HS-27A (cell line): ENCODE data around the gene OSCP1.
A peak's percentile ranks its signal among the peaks of the same experiment; 100 is the strongest.
"Not testable (repeated sequence)": the region's sequence is repeated elsewhere in the genome, so short reads cannot be mapped to it uniquely, and the experiment has no call there.

Experiments used
- DNase-seq: peaks from one replicate; pipeline ENCODE4 v3.0.0-alpha.2; 2012; ENCODE audit warnings: low read depth, missing footprints

Gene OSCP1, protein sequence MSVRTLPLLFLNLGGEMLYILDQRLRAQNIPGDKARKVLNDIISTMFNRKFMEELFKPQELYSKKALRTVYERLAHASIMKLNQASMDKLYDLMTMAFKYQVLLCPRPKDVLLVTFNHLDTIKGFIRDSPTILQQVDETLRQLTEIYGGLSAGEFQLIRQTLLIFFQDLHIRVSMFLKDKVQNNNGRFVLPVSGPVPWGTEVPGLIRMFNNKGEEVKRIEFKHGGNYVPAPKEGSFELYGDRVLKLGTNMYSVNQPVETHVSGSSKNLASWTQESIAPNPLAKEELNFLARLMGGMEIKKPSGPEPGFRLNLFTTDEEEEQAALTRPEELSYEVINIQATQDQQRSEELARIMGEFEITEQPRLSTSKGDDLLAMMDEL

GRCh38 chr1:36450270-36450918 lies at the start of gene OSCP1:
Gene OSCP1, minus strand, starts transcription at chr1:36450451. Its CDS starts 82 bp downstream, at chr1:36450369.
- DNase-seq, result peak; percentile 92

GRCh38 chr1:36497207-36497606 lies 47.0 kb upstream of the OSCP1 start:
- DNase-seq, result no peak

- no peak for DNase-seq
These were observed 44.7 kb upstream of the OSCP1 start for GRCh38 chr1:36494971-36495370.

DNA sequence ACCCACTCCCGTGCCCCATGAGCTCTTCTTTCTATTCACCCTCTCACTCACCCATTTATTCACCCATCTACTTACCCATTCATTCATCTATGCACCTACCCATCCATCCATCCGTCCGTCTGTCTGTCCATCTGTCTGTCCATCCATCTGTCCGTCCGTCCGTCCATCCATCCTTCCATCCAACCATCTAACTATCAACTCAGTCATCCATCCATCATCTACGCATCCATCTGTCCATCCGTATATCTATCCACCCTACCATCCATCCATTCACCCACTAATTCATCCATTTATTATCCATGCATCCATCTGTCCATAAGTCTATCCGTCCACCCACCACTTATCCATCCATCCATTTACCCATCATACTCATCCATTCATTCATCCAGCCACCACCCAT lies 43.3 kb upstream of the OSCP1 start:
- DNase-seq, result no peak

DNA sequence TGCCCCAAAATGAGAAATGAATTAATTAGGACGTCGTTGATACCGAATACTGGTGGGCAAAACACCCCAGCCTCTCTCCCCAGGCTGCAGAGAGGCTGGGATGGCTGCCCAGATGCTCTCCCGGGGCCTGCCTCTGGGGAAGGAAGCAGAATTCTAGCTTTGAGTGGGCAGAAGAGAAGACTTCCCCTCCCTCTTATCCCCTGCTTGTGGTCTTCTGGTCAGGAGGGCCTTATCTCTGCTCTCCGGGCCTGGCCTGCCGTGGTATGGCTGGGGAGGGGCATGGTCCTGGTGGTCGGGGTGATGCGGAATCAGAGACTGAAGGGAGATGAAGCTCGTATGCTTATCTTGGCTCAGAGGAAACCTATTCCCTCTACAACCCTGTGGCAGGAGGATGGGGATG lies 42.2 kb upstream of the OSCP1 start:
- DNase-seq, result no peak

- DNase-seq, result not testable (repeated sequence)
These were observed 39.2 kb upstream of the OSCP1 start for GRCh38 chr1:36489258-36490051.

DNA sequence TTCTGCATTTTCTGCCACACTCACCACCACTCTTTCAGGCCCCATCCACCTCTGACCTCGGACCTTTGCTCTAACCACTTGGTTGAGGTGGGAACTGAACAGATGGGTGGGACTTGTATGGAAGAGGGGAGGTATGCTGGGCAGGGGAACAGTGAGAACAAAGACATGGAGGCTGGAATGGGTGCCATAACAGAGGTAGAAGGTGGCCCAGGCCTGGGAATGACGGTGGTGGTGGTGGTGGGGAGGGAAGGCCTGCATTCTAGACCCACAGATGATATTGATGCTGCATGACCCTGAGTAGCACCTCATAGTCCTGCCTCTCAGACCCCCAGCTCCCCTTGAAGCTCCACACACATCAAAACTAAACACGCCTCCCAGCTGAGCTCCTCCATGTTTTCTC lies 37.7 kb upstream of the OSCP1 start:
- no peak for DNase-seq

GRCh38 chr1:36487336-36487725 lies 37.1 kb upstream of the OSCP1 start:
- not testable (repeated sequence) for DNase-seq

GRCh38 chr1:36486439-36487335 lies 36.4 kb upstream of the OSCP1 start:
- DNase-seq, result no peak

DNA sequence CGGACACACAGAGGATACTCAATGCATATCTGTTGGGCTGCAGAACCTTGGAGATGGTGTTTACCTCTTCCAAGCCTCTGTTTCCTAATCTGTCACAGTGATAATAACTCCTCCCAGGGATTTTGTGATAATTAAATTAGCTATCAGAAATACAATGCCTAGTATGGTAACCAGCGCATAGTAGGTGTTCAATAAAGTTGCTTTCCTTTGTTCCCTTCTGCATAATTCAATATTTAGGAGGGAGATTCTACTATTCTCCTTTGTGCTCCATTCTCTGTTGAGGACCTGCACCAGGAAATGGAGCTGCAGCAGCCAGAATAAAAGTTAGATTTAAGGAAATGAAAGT lies 35.8 kb upstream of the OSCP1 start:
- no peak for DNase-seq

GRCh38 chr1:36484099-36484498 lies 33.8 kb upstream of the OSCP1 start:
- no peak for DNase-seq

GRCh38 chr1:36482724-36483388 lies 32.6 kb upstream of the OSCP1 start, which contains the start of gene CSF3R:
Gene CSF3R, minus strand, starts transcription at chr1:36482913. Its CDS starts 3,417 bp downstream, at chr1:36479496.
- DNase-seq, result no peak

- DNase-seq, result no peak
These were observed 31.8 kb upstream of the OSCP1 start for GRCh38 chr1:36481771-36482723.

GRCh38 chr1:36481091-36481490 lies 30.8 kb upstream of the OSCP1 start:
- DNase-seq, result no peak

DNA sequence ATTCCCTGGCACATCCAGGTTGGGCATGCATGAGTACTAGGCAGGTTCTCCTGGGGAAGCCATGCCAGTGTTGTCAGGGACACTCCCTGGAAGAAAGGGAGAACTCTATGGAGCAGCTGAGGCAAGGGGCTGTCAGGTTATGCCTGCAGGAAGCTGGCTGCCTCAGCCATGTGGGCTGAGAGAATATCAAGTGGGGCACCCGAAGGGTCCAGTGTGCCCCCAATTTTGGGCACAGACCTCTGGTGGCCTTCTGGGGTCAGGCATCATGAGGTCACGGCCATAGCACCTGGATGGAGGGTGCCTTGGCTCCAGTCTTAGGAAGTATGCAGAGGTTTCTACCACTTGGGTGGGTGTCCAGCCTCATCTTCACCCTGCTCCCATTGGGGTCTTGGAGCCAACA lies 29.9 kb upstream of the OSCP1 start:
- DNase-seq, result no peak

- no peak for DNase-seq
These were observed 29.3 kb upstream of the OSCP1 start for GRCh38 chr1:36479505-36480051.

GRCh38 chr1:36477615-36478014 lies 27.4 kb upstream of the OSCP1 start:
- DNase-seq, result not testable (repeated sequence)

DNA sequence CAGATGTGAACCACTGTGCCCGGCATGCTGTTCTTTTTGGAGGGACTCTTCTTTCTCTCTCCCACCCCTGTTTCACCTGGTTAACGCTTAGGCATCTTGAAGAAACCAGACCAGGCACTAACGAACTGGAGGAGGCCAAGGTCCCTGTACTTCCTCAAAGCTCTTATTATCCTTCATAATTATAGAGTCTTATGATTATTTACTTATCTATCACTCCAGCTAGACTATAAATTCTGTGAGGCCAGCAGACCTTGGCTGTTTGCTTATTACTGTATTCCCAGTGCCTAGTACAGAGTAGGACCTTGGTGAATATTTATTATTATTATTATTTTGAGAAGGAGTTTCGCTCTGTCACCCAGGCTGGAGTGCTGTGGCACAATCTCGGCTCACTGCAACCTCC lies 26.7 kb upstream of the OSCP1 start:
- no peak for DNase-seq

- DNase-seq, result no peak
These were observed 25.8 kb upstream of the OSCP1 start for GRCh38 chr1:36475910-36476604.
